Bronchial epithelial cell (primary cell): ENCODE data around the gene CACNA2D4. TPM values are rescaled to one million over a fixed set of nuclear protein-coding genes. Genes with fewer than 3 reads are reported as not detected.

Experiments used
- DNase-seq: peaks from one replicate; pipeline ENCODE4 v3.0.0-alpha.2; 2010; ENCODE audit warnings: low read depth
- FAIRE-seq: peaks from 2 replicates; lab custom pipeline; 2011; peaks lifted over from hg19 to GRCh38; lab: Jason Lieb, UNC
- H3K27me3 ChIP-seq: 2 replicates; pipeline ENCODE4 v1.5.1; 2011; ENCODE audit warnings: low read length; ENCODE audit not compliant: control insufficient read depth, insufficient read depth
- H3K36me3 ChIP-seq: 2 replicates; pipeline ENCODE4 v1.5.1; 2011; ENCODE audit warnings: low read length; ENCODE audit not compliant: control insufficient read depth, insufficient read depth
- H3K4me3 ChIP-seq: 2 replicates; pipeline ENCODE4 v1.5.1; 2011; ENCODE audit warnings: mild to moderate bottlenecking, low read depth, low read length, control low read depth
- CTCF ChIP-seq: IDR thresholded peaks from 2 replicates; pipeline ENCODE4 v1.5.1; 2011; ENCODE audit warnings: mild to moderate bottlenecking, moderate library complexity, low read length, control low read depth, inconsistent platforms; ENCODE audit not compliant: insufficient read depth, severe bottlenecking
- total RNA-seq: library from RNA; depleted of rRNA; stranded (reverse); fragments of >200 nt; gene quantifications from 2 replicates; pipeline ENCODE4 v1.2.1, GENCODE V29; 2014

The CACNA2D4 gene
- total RNA-seq, 1 donor from 2014 or later: not detected

GRCh38 chr12:1845427-1845826 is 73.0 kb downstream of the CACNA2D4 start:
- FAIRE-seq: no peak
- H3K27me3 ChIP-seq: no peaks in the 10 kb centered on the region

GRCh38 chr12:1844661-1845409 is 73.6 kb downstream of the CACNA2D4 start:
- no peak for TF ChIP-seq CTCF
- no peaks in the 10 kb centered on the region for H3K36me3 ChIP-seq
- no peak for FAIRE-seq
- no peak for DNase-seq
- H3K27me3 ChIP-seq: no peaks in the 10 kb centered on the region
- H3K4me3 ChIP-seq: no peak overlapping the region

More at GRCh38 chr12:1845427-1845826, 73.0 kb downstream of the CACNA2D4 start:
- no peak for TF ChIP-seq CTCF
- no peak overlapping the region for H3K4me3 ChIP-seq
- no peak for DNase-seq
- no peaks in the 10 kb centered on the region for H3K36me3 ChIP-seq

GRCh38 chr12:1844223-1844622 is 74.2 kb downstream of the CACNA2D4 start:
- no peaks in the 10 kb centered on the region for H3K27me3 ChIP-seq
- DNase-seq: no peak
- no peaks in the 10 kb centered on the region for H3K36me3 ChIP-seq
- H3K4me3 ChIP-seq: no peak overlapping the region
- TF ChIP-seq CTCF: no peak
- FAIRE-seq: no peak

- Histone ChIP-seq H3K4me3 (no peak overlapping the region), H3K36me3 (no peaks in the 10 kb centered on the region), H3K27me3 (no peaks in the 10 kb centered on the region)
- DNase-seq (no peak), FAIRE-seq (no peak)
- no peak for TF ChIP-seq CTCF
These were observed 74.8 kb downstream of the CACNA2D4 start for GRCh38 chr12:1843641-1844005.

GRCh38 chr12:1842905-1843640 is 75.4 kb downstream of the CACNA2D4 start:
- DNase-seq: no peak
- Histone ChIP-seq H3K27me3 (no peaks in the 10 kb centered on the region), H3K36me3 (no peaks in the 10 kb centered on the region), H3K4me3 (no peak overlapping the region)
- no peak for TF ChIP-seq CTCF
- no peak for FAIRE-seq
